Heart right ventricle (tissue), 16 donors: ENCODE measurements around the gene OR2W1. TPM values are rescaled to one million over a fixed set of nuclear protein-coding genes. Genes with fewer than 3 reads are reported as not detected.

ENCODE experiments used
- ATAC-seq, 8 donors: fragments of 200-7000 bp; cut with Tn5 transposase; one replicate each; pipeline ENCODE4 v1.9.1; 2020; ENCODE audit warnings: mild to moderate bottlenecking in 8 of 8, moderate library complexity in 8 of 8, moderate number of reproducible peaks in 1 of 8
- DNase-seq, 2 donors: peaks; one replicate each; pipeline ENCODE4 v3.0.0-alpha.2; 2020
- H3K27ac ChIP-seq, 10 donors: fragments of 200-600 bp; sonication (generic) in 2 of 10; one replicate each; pipeline versions ENCODE4 v1.5.0 to v1.8.0; 2020 to 2022; ENCODE audit warnings: mild to moderate bottlenecking in 3 of 10
- H3K27me3 ChIP-seq, 7 donors: fragments of 200-600 bp; one replicate each; pipeline ENCODE4 v1.8.0; 2021 to 2022; ENCODE audit warnings: mild to moderate bottlenecking in 2 of 7
- H3K36me3 ChIP-seq, 9 donors: fragments of 200-600 bp; sonication (generic) in 1 of 9; one replicate each; pipeline versions ENCODE4 v1.5.0 to v1.8.0; 2020 to 2022; ENCODE audit warnings: mild to moderate bottlenecking in 2 of 9
- H3K4me1 ChIP-seq, 9 donors: fragments of 200-600 bp; sonication (generic) in 1 of 9; one replicate each; pipeline versions ENCODE4 v1.5.0 to v1.8.0; 2020 to 2022; ENCODE audit warnings: mild to moderate bottlenecking in 4 of 9
- H3K4me3 ChIP-seq, 10 donors: fragments of 200-600 bp; sonication (generic) in 2 of 10; one replicate each; pipeline versions ENCODE4 v1.5.0 to v1.8.0; 2020 to 2022; ENCODE audit warnings: mild to moderate bottlenecking in 7 of 10, moderate library complexity in 2 of 10
- H3K9me3 ChIP-seq, 11 donors: fragments of 200-600 bp in 10 of 11; sonication (generic) in 2 of 11; one replicate each; pipeline versions ENCODE4 v1.5.0 to v1.8.0; 2013 to 2022; ENCODE audit warnings: mild to moderate bottlenecking in 2 of 11, control low read depth in 1 of 11, moderate library complexity in 1 of 11
- CTCF ChIP-seq, 9 donors: fragments of 200-600 bp; sonication (generic) in 2 of 9; IDR thresholded peaks; one replicate each; pipeline versions ENCODE4 v1.5.0 to v1.8.0; 2021 to 2022; ENCODE audit warnings: antibody characterized with exemption in 9 of 9, mild to moderate bottlenecking in 5 of 9, moderate library complexity in 1 of 9
- WGBS, 2 donors: extraction: QIAGEN DNeasy Blood & Tissue Kit; methylation state at CpG; one replicate each; pipeline ENCODE4 v1.1.7; 2013; ENCODE audit warnings: inconsistent platforms in 1 of 2; 5-methylcytosine and 5-hydroxymethylcytosine counted together
- intact Hi-C, 10 donors: fragments of 100-400 bp; cut with DNase I; formaldehyde crosslinking; loops; one replicate each; pipeline versions ENCODE4 v1.11.1 to v1.14.2; 2022
- polyA plus RNA-seq, 2 donors: library from polyadenylated mRNA; stranded (reverse); fragments of 200-250 nt; gene quantifications; one replicate each; pipeline ENCODE4 v1.2.3, GENCODE V29; 2013
- total RNA-seq, 10 donors: library from RNA; stranded (reverse); fragmentation: NEBNext Ultra II Directional in 3 of 10; extraction: Animal tissue kit (Norgen Biotek cat#: 25700) in 3 of 10; gene quantifications; one replicate each; pipeline versions ENCODE4 v1.2.1 to v1.2.4, GENCODE V29; 2021 to 2023
- donor health status: Arrhythmogenic right ventricular cardiomyopathy.
- donor health status: ischemic (EF 13 %, LVEDD 7.1; RV severe dilation, severe dysfunction).
- donor health status: healthy with polysubstance abuse.
- donor health status: DM: no; HTN: yes; CAD: no.
- donor health status: DM: no; HTN: no; CAD: no.
- donor health status: ischemic (EF 25% LVEDD 6.9; RV normal size, moderate dysfunction).
- donor health status: ischemic (EF 25% LVEDD 5.7; RV mildly dilated, moderate dysfunction).
- donor health status: healthy.
- donor health status: DM: yes; HTN: yes; CAD: no.
- donor health status: Ischemic cardiomyopathy.
- donor health status: ischemic (EF 35%, LVEDD 5.7; RV mildly dilated, moderate dysfunction).
- donor health status: nonischemic (EF 11% LVEDD 7.7; RV severe dilation, severe dysfunction).
- donor health status: DM: yes; HTN: yes; CAD: no.
- donor health status: PGD.
- donor health status: ischemic (EF 29% LVEDD 5.4; RV normal size, mild dysfunction).
- donor health status: nonischemic (EF 23%, LVEDD 6.1; RV moderate dilation, normal function).

The OR2W1 gene
- total and polyA plus RNA-seq, 12 donors: not detected

- WGBS, 2 donors: 86 to 88% methylated on average over 24 of the region's 24 CpGs
- Histone ChIP-seq H3K4me1 (no peaks in the 10 kb centered on the region), H3K27me3 (peaks cover 0 to 28% (median 9%) of the 10 kb centered on the region in 7 donors), H3K4me3 (no peak overlapping the region), H3K27ac (no peak overlapping the region), H3K36me3 (no peaks in the 10 kb centered on the region), H3K9me3 (no peaks in the 10 kb centered on the region)
- DNase-seq (no peak), ATAC-seq (no peak)
- intact Hi-C loops: no loop called here
- TF ChIP-seq CTCF (IDR thresholded peaks at IDR 0.05): no peak
Measured at GRCh38 chr6:29035951-29036350, 9.0 kb downstream of the OR2W1 start.

DNA sequence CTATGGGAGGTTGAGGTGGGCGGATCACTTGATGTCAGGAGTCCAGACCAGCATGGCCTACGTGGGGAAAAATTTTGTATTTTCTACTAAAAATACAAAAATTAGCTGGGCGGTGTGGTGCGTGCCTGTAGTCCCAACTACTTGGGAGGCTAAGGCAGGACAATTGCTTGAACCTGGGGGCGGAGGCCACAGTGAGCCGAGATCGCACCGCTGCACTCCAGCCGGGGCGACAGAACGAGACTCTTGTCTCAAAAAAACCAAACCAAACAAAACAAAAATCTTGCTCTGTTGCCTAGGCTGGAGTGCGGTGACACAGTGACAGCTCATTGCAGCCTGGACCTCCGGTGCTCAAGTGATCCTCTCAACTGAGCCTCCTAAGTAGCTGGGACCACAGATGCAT, 16.2 kb downstream of the OR2W1 start:
- Histone ChIP-seq H3K36me3 (no peaks in the 10 kb centered on the region), H3K9me3 (no peaks in the 10 kb centered on the region), H3K27me3 (peaks cover 0 to 57% (median 46%) of the 10 kb centered on the region in 7 donors), H3K4me1 (no peaks in the 10 kb centered on the region), H3K4me3 (no peak overlapping the region), H3K27ac (no peak overlapping the region)
- intact Hi-C loops: no loop called here
- WGBS, 2 donors: 87 to 89% methylated on average over 13 of the region's 13 CpGs
- no peak for TF ChIP-seq CTCF (IDR thresholded peaks at IDR 0.05)
- DNase-seq: no peak
- no peak for ATAC-seq

DNA sequence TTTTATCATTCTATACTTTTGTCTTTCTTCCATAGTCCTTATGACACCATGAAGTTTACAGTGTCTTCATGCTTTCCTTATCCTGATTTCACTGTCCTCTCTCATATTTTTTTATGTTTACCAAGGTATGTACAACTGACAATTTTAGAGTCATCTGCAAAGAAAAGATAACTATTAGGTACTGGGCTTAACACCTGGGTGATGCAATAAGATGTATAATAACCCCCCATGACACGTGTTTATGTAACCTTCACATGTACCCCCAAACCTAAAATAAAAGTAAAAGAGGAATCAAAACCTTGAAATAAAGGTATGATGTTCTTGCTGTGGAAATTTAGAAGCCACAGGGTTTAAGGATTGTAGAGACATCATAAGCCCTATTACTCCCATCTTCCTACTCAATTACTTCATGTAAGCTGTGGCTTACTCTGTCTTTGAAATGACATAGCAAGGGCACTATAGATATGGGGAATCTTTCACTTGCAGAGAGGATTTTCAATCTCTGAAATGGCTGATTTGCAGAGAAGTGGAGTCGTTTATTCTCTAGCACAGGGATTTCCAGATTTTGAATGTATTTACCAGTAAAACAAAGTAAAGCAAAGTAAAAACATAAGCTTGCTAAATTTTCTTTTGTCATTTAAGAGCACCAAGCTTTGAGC, 18.9 kb downstream of the OR2W1 start:
- no peak for TF ChIP-seq CTCF (IDR thresholded peaks at IDR 0.05)
- no peaks in the 10 kb centered on the region for H3K4me1 ChIP-seq
- intact Hi-C loops: no loop called here
- no peak overlapping the region for H3K27ac ChIP-seq
- no peaks in the 10 kb centered on the region for H3K36me3 ChIP-seq
- DNase-seq (no peak), ATAC-seq (no peak)
- H3K27me3 ChIP-seq: peaks cover 0 to 83% (median 61%) of the 10 kb centered on the region in 7 donors
- H3K4me3 ChIP-seq: no peak overlapping the region
- WGBS, 2 donors: 38 to 44% methylated on average over 2 of the region's 2 CpGs
- no peaks in the 10 kb centered on the region for H3K9me3 ChIP-seq

DNA sequence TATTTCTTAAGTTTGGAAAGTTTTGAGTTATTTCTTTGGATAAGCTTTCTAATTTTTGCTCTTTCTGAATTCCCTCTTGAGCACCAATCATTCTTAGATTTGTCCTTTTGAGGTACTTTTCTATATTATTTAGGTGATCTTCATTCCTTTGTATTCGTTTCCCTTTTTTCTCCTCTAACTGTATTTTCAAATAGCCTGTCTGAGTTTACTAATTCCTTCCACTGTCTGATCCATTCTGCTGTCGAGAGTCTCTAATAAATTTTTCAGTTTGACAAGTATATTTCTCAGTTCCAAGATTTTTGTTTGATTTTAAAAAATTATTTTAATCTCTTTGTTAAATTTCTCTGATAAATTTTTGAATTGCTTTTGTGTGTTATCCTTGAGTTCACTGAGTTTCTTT, 23.5 kb downstream of the OR2W1 start:
- Histone ChIP-seq H3K36me3 (no peaks in the 10 kb centered on the region), H3K4me3 (no peak overlapping the region), H3K9me3 (no peaks in the 10 kb centered on the region), H3K27ac (no peak overlapping the region), H3K27me3 (peaks cover 0 to 78% (median 51%) of the 10 kb centered on the region in 7 donors), H3K4me1 (peaks cover 0 to 7% (median 6%) of the 10 kb centered on the region in 9 donors)
- TF ChIP-seq CTCF (IDR thresholded peaks at IDR 0.05): no peak
- DNase-seq: no peak
- ATAC-seq: no peak
- intact Hi-C loops: no loop called here
- WGBS, 2 donors: 66 to 77% methylated on average over 2 of the region's 2 CpGs
